ENCODE results near the gene BTN1A1.

GRCh38 chr6:26514984-26515383 lies 14.9 kb downstream of the BTN1A1 start:
- no peak for TF ChIP-seq CTCF (IDR thresholded peaks at IDR 0.05)
- TF ChIP-seq EZH2 (IDR thresholded peaks at IDR 0.05; ENCODE audit: borderline replicate concordance, insufficient read depth, low read depth, low read length, poor library complexity, severe bottlenecking), result no peak

Data from B cell (primary cell).